H1 (cell line): ENCODE data around the gene AAK1. TPM values are rescaled to one million over a fixed set of nuclear protein-coding genes. Genes with fewer than 3 reads are reported as not detected.

Source experiments
- ASH2L ChIP-seq: fragments of 200-600, 300-600 bp; sonication (generic); IDR thresholded peaks from one replicate; pipeline ENCODE4 v1.7.1; 2017; ENCODE audit warnings: low read length
- KDM1A ChIP-seq: fragments of 200-600, 300-600 bp; sonication (generic); IDR thresholded peaks from 2 replicates; pipeline ENCODE4 v1.7.1; 2016; ENCODE audit warnings: mild to moderate bottlenecking, low read length, borderline replicate concordance
- SIRT6 ChIP-seq: IDR thresholded peaks from one replicate; pipeline ENCODE4 v1.7.1; 2012; ENCODE audit warnings: low read length, inconsistent platforms
- TEAD4 ChIP-seq: IDR thresholded peaks from 2 replicates; pipeline ENCODE4 v1.6.1; 2012; ENCODE audit warnings: low read depth, low read length, inconsistent platforms, mixed read lengths
- polyA plus RNA-seq, 7 experiments: library from polyadenylated mRNA; depleted of rRNA in 3 of 7; stranded (reverse) in 5 of 7; unstranded in 2 of 7; fragments of >200 nt in 5 of 7; fragments of 200-250 nt in 2 of 7; gene quantifications; 1 replicate in 5 of 7; 2 replicates in 1 of 7; 4 replicates in 1 of 7; pipeline versions ENCODE4 v1.2.1 to v1.2.3, GENCODE V29; 2011 to 2013; ENCODE audit warnings: missing spikeins in 2 of 7, mixed read lengths in 2 of 7
- total RNA-seq: library from RNA; stranded (reverse); fragmentation: NEBNext Ultra II Directional; extraction: Animal tissue kit (Norgen Biotek cat#: 25700); gene quantifications from 2 replicates; pipeline ENCODE4 v1.2.1, GENCODE V29; 2021

Gene AAK1
- total and polyA plus RNA-seq, 2 of the 8 experiments (the other 6 are each of a cell fraction or from before 2014, with no cell fraction given), result 10.0 to 40.5 TPM

GRCh38 chr2:69509750-69510140, 133.8 kb downstream of the AAK1 start (continued):
- TF ChIP-seq KDM1A (no peak), ASH2L (no peak), SIRT6 (no peak), TEAD4 (no peak)
- TF ChIP-seq, all 59 proteins: peak for 0
